Stimulated activated CD4-positive, alpha-beta T cell treated with anti-CD3 and anti-CD28 coated beads, Interleukin-4, amount 100 ng/mL, for 48 hours (primary cell): Measurements from ENCODE around the gene DKC1.

Experiments used
- DNase-seq, 2 donors: peaks; one replicate each; pipeline ENCODE4 v3.0.0-alpha.2; 2020; ENCODE audit warnings: low read depth in 2 of 2

Gene DKC1

DNA sequence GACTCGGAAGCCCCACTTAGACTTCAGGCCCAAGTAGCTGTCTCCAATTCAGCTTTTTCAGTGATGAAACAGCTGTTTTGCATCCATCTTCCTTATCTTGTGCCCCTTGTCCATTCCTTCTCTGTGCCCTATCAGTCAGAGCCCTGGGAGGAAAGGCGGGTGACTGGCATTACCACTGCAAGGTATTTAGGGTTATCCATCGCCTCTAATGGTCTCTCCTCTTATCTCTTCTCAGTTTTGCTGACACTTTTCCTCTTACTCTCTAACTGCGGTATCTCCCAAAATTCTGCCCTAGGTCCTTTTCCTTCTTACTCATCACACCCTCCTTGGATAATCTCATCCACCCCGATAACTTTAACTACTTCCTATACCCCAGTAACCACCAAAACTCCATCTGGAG lies 25.5 kb upstream of the DKC1 start:
- DNase-seq: no peak

DNA sequence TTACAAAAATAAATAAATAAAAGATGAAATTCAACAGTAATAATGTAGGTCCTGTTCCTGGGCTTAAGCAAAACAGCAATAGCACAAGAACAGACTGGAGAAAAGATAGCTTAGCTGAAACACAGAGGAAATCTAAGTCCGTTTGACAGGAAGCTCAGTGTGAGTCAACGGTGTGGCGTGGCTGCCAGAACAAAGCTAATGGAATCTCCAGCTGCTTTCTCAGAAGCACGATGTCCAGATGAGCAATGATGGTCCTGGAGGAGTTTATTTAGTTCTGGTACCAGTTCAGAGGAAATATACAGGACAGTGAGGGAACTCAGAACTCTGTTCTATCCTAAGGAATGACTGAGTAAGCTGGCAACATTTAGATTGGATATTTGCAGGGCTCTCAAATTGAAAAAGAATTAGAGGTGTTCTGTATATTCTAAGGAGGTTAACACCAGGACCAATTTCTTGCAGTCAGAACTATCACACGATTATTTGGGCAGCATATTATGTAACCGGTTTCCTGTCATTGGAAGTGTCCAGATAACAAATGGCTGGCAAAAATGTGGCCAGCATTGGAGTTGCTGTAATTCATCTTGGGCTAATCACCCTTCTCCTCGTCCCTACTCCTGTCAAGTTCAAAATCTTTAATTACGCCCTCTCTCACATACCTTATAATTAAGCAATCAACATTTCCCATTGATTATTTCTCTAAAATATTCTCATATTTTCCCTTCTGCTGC lies 24.5 kb upstream of the DKC1 start:
- no peak for DNase-seq

DNA sequence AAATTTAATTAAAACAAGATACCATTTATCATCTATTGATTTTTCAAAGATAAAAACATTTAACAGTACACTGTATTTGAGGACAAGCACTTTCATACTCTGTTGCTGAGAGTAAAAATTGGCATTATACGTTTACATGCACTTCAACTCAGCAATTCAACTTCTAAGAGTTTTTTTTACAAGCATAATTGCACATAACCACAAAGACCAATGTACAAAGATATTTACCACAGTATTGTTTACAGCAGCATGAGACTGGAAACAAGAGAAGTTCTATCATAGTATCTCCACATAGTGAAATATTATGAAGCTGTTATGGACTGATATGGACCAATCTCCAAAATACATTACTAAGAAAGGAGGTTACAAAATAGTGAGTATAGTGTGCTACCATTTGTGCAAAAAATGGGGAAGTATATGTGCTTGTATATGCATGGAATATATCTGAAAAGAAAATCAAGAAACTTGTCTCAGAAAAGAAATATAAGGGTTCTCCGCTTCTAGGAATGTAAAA lies 22.7 kb upstream of the DKC1 start:
- no peak for DNase-seq

DNA sequence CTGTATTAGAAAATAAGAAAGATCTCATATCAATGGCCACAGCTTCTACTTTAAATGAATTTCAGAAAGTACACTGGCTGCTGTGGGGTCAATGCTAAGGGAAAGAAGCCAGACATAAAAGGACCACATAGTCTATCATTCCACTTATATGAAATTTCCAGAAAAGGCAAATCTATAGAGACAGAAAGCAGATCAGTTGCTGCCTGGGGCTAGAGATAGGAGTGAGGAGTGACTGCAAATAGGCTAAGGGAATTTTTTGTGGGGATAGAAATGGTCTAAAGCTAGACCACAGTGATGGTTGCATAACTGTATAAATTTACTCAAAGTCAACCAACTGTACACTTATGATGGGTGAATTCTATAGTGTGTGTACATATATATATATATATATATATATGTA lies 20.1 kb upstream of the DKC1 start:
- no peak for DNase-seq

DNA sequence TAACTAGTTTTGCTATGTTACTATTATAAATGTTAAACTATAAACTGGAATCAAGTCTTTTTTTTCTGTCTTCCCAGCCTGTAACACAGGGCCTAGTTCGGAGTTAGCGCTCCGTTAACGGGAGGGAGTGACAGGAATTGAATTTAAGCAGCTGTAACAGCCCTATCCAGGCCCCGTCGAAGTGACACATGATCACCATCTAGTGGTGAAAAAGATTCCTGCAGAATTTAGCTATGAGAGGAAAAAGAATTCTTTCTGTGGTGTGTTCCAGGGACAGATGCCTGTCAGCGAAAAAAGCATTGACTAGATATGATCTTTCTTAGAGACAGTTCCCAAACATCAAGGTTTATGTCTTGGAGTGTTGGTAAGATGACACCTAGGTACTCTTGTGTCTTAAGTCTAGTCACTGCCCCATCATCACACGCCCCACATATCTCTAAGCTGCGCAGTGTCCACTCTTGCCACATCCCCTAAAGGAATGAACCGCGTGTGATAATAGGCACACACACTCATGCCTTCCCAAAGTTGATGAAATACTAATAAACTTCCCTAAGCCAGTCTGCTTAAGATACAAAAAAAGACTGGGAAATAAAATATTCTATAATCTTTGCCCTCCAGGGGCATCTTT lies 13.8 kb upstream of the DKC1 start:
- DNase-seq: peak in 1 of 2 donors; percentile 12

DNA sequence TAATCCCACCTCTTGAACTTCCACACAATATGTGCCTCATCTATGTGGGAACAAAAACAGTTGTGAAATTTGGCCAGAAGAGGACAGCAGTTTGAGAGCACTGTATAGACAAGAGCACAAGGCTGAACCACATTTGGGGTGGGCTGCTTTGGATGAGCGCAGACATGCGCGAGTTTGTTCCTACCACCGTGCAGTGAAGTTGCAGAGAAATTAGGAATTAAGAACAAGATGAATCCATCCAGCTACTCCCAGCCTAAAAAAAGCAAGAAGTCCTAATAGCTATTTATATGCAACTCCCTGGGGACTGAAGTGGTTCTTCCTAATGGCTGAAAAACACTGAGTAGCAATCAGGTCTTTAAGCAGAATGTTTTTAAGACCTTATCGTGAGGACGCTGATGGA lies 12.8 kb upstream of the DKC1 start:
- DNase-seq: no peak

DNA sequence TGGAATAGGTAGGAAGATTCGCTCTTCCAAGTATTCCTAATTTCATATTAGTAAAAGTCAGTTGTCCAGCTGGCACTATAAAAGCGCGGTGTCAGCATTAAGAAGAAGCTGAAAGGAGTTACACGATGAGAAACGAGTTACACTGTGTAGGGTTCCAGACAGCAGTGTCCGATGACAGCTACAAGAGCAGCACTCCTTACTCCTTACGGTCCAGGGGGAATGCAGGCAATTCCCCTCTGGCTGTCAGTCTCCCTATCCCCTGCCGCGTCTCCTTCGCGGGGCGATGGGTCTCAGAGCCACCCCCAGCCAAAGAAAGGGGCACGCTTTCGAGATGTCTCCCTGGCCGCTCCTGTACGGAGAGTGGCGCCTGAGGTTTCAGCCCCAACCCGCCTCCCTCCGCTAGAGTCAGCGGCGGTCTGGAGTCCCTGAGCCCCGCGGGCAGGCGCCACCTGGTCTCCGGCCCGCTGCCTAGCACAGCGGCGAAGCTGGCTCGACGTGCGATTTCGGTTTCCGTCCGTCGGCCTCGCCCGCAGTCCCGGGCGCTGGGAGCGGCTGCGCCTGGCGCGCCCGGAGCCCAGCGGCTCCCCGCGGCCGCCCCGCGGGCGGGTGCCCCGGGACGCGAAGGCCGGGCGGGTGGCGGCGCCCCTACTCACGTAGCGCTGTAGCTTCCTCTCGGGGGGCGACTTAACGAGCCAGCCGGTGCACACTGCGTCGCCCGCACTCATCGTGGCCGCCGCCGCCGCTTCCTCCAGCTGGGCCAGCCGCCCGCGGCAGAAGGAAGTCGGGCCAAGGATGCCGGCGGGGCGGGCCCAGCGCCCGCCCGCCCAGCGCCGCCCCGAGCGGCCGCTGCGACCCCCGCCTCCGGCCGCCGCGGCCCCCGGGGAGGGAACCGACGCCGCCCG lies 12.1 kb upstream of the DKC1 start, which contains the start of gene GAB3:
GAB3 (minus strand) TSS at position 777 of the 902 bp plus-strand sequence; CDS start at position 725, 52 bp downstream.
- DNase-seq: no peak

DNA sequence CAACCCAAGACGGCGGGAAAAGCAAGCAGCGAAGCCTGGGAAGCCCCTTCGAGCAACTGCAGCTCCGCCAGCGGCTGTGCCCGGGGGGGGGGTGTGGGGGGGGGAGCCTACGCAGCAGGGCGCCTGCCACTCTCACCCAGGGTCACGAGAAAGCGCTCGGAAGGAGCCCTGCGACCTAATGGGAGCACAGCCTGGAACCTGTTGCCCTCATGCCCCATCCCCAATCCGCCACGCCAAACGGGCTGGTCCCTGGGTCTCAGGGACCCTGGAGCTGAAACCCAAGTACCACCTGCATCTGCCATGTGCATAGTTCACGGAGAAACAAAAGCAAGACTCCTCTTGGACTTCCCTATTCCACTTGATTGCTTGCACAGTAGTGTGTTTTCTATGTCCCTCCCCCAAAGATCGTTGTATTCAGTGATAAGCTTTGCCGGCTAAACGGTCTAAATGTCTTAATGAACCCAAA lies 11.4 kb upstream of the DKC1 start:
- no peak for DNase-seq

DNA sequence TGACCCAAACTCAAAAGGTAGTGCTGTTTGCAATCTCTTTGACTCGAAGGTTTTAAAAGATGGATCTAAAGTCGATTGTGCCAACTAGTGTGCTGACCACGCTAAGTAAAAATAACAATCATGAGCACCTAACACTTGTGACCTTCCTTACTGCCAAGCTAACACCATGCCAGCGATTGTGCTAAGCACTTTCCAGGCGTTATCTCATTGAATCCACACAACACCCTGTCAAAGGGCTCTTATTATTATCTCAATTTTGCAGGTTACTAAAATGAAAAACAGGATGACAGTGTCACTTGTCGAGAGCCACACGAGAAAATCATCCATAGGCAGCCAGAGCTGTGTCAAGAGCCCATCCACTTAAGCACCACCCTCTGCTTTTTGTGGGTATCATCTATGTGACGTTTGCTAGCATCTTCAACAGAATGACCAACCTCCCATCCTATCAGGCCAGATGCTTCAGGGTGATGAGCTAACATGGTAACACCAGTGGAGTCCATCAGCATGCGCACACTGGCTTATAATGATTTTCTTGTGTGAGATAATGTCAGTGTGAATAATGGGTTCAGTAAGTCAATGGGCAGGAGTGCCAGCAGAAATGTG lies 10.9 kb upstream of the DKC1 start:
- DNase-seq: no peak

DNA sequence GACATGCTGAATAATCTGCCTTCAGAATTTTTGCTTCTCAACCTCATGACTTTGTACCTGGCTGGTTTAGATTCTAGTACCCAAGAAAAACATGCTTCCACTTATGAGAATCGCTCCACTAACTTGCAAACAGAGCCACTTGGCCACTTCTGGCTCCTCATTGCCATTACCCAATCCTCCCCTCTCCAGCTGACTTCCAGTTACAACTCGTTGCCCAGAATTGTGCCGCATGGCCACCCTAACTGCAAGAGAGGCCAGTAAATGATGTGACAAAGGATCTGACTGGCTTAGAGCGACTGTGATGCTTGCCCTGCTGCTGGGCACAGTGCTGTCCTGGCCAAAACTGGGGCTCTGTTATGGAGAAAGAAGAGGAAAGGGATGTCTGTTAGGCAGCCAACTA lies 4.0 kb upstream of the DKC1 start:
- no peak for DNase-seq

DNA sequence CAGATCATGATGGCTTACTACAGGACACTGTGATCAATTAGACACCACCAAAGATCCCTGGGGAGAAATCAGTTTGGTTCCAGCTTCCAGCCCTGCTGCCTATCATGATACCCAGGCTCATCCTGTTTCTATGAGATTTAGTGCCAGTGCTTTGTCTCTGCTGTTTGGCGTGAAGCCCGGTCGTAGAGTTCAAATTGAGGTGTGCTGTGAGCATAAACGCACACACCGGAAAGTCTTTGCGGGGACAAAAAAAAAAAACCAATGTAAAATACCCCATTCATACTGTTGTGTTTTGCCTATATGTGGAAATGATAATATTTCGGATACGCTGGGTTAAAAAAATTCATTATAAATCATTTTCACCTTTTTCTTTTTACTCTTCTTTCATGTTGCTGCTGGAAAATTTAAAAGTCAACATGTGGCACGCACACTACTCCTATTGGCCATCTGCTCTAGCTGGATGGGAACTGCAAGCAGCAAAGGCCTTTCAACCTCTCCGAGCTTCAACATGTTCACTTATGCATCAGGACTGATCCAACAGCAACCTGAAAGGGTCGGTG lies 607 bp upstream of the DKC1 start:
- no peak for DNase-seq

DNA sequence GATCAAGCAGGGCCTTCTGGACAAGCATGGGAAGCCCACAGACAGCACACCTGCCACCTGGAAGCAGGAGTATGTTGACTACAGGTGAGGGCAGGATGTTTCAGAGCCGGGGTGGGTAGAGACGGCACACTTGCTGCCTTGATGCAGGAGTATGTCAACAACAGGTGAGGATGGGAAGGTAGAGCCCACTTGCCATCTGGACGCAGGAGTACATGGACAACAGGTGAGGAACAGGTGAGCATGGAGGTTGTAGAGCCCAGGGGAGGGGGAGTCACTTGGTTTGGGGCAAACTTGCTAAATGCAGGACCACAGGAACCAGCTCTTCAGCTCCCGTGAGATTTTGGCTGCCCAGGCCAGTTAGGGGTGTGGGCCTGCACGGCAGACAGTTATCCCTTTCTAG lies 12.0 kb downstream of the DKC1 start:
- no peak for DNase-seq

DNA sequence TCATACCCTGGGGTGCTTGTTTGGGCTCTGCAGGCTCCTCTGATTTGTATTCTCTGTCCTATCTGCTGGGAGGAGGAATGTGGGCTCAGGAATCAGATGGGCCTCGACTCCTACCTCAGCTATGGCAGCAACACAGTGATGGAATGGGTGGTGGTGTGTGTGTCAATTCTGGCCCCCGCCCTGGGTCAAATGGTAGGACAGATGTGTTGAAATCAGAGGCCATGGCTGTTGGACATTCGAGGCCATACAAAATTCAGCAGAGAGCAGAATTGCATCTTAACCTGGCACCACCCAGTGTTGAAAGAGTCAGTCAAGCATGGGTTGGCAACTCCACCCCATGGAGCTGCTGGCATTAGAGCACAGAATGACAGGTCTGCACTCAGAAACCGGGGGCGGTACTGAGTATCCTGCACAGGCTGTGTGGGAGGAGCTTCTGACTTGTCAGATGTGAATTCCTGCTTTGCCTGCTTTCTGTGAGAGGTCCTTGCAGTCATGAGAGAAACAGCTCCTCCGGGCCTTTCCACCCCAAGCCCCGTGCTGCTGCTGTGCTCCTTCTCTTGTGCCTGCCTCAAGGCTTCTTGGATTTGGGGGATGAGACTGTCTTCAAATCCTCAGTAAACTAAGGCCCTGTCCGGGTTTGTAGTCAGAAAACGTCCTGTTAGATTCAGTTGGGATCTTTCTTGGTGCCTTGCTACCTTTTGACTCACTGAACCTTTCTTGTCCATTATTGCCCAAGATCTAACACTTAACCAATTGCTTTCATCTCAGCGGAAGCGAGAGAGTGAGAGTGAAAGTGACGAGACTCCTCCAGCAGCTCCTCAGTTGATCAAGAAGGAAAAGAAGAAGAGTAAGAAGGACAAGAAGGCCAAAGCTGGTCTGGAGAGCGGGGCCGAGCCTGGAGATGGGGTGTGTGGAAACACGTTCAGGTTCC lies 13.0 kb downstream of the DKC1 start:
- DNase-seq: no peak

DNA sequence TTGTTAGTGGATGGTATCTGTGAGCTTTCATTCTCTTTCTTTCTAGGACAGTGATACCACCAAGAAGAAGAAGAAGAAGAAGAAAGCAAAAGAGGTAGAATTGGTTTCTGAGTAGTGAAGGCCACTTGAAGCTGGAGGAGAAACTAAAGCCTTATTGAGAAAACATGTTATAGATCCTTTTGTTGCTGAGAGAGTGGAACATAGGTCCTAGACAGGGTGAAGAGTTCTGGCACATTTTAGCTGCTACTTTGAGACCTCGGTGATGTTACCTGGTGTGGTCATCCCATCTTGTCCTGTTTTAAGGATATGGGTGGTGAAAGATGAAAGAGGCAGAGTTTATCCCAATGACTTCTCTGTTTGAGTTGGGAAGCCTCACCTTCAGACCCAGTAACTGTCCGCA lies 14.1 kb downstream of the DKC1 start:
- DNase-seq: no peak

DNA sequence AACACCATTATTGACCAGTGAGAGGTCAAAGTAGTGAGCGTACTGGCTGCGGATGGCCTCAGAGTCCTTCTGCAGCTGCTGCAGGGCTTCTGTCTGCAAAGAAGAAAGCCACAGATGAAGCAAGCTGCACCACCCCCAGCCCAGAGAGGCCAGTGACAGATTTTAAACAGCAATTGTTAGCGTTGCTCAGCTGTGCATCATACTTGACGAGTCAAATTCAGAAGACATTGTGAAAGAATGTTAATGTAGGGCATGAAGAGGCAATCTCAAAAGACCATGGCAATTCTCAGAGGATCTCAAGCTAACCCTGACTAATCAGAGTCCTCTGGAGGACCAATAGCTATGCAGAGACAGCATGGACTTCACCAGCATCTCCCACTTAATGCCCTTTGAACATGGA lies 16.6 kb downstream of the DKC1 start:
- DNase-seq: no peak

DNA sequence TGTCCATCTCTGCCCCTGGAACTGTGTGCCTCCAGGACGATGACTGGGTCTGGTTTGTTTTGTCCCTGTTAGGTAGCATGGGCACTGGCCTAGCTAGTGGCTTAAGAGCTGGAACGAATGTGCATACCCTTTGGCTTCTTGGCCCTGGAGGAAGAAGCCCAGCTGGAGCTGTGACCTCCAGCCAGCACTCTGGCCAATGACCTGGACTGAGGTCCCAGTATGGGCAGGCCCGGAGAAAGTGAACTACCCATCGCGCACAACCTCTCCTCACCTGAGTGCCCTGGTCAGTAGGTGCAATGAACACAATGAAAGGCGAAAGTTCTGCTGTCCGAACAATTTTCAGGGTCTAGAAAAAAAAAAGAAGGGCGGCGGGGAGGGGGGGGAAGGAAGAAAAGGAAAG lies 18.3 kb downstream of the DKC1 start:
- DNase-seq: no peak

DNA sequence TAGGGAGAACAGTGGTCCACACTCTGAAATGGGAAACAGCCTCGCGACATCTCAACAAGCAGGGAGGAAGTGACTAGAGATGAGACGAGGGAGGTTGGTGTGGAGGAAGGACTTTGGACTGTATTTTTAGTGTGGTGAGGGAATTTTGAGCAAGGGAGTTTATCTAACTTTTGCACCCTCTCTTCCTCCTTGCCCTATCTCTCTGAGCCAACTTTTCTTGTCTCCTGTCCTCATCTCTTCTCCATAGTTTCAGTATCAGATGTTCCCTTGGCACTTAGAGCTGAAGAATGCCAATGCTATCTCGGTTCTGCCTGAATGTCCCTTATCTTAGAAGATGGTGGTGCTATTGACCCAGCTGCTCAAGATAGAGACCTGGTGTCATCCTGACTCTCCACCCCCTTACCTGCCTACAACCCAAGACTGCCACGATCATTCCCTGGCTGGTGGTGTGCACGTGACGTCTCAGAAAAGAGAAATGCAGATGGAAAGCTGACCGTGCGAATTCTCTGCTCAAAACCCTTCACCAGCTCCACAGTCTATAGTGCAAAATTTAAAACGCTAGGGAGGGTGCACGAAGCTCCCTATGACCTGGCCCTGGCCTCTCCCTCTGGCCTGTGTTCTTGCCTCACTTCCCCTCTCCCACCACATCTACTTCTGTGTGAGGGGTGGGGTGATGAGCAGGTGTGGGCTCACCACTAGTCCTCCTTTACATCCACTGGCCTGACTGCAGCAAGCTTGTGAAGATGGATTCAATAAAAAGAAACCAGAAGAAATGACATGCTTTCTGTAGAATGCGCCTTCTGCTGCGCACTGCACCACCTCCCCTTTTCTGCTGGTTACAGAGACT lies 21.7 kb downstream of the DKC1 start:
- DNase-seq: no peak

DNA sequence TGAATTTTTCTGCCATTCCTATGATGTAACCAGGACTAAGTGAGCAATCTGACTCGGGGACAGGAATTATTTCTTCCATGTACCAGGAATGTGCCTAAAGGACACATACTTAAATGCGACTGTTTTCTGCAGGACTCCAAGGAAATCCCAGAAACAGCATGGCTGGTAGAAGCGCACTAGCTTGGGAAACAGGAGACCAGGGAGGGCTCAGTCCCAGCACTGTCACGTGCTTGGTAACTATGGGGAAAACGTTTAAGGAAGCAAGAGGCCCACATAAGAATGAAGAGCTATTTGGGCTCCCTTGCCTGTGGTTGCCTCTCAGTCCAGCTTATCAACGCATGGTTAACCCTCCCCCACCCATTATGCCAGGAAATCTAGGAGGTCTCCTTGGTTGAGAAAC lies 23.1 kb downstream of the DKC1 start:
- no peak for DNase-seq

DNA sequence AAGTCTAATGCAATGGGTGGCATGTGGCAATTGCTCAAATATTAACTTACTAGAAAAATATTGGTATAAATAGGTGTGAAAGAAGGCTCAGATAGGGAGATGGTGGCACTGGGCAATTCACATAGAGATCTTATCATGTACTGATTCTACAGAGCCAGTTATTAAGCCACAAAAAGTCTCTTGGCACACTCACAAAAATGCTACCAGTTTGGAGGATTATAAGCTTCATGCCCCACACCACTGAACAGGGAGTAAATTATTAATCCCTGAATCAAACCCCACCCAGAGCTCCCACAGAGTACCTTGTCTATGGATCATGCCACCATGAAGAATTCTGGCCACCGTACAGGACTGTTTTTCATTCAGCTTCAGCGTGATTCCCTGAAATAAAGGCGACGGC lies 28.8 kb downstream of the DKC1 start:
- no peak for DNase-seq

DNA sequence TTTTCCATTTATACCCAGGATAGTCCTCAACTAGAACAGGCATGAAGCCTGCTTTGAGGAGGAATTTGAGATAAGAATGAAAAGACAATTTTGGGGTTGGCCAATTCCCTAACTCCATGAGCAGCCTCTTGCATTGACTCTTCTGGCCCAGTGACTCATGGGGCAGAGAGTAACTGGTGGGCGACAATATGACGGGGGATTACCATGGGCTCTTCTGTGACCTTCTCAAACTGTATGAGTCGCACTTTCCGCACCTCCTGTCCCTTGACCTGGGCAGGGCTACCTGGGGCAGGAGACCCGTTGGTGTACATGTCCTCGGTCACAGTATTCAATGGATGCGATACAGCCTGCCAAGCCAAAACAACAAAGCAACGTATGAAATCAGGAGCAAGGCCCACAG lies 29.3 kb downstream of the DKC1 start:
- DNase-seq: no peak
